Measurements from ENCODE around the gene PPCS. TPM values are rescaled to one million over a fixed set of nuclear protein-coding genes. Genes with fewer than 3 reads are reported as not detected.

The PPCS gene
- total RNA-seq, 1 donor from 2014 or later: 22.0 TPM

Other genes starting within 250 kb of the PPCS start
- 12.4 and 16.1 TPM in 2 replicates for gene FOXJ3, start 121.3 kb upstream of the PPCS start, total RNA-seq
- gene RIMKLA, start 75.8 kb upstream of the PPCS start, total RNA-seq: 0.04 and 0.07 TPM in 2 replicates
- 0.28 and 0.40 TPM in 2 replicates for gene ZMYND12, start 521 bp upstream of the PPCS start, total RNA-seq
- 0.53 and 0.60 TPM in 2 replicates for gene CCDC30, start 6.7 kb downstream of the PPCS start, total RNA-seq
- gene PPIH, start 201.9 kb downstream of the PPCS start, total RNA-seq: 33.7 and 39.2 TPM in 2 replicates
- gene YBX1, start 225.9 kb downstream of the PPCS start, total RNA-seq: 971 and 997 TPM in 2 replicates

Measured in pulmonary artery endothelial cell (primary cell).